C4-2B (cell line): Measurements from ENCODE around the gene KLHL22.

ENCODE experiments used
- H3K27ac ChIP-seq: fragments of 450-650 bp; 2 replicates; pipeline ENCODE4 v1.5.1; 2017
- ZFX ChIP-seq: fragments of 450-650 bp; IDR thresholded peaks from 2 replicates; pipeline ENCODE4 v1.6.1; 2017
- TF ChIP-seq, protein P1 (sequence below): fragments of 450-650 bp; conservative IDR thresholded peaks from 2 replicates; pipeline ENCODE4 v1.5.1; 2017; ENCODE audit warnings: mild to moderate bottlenecking

Gene KLHL22

DNA sequence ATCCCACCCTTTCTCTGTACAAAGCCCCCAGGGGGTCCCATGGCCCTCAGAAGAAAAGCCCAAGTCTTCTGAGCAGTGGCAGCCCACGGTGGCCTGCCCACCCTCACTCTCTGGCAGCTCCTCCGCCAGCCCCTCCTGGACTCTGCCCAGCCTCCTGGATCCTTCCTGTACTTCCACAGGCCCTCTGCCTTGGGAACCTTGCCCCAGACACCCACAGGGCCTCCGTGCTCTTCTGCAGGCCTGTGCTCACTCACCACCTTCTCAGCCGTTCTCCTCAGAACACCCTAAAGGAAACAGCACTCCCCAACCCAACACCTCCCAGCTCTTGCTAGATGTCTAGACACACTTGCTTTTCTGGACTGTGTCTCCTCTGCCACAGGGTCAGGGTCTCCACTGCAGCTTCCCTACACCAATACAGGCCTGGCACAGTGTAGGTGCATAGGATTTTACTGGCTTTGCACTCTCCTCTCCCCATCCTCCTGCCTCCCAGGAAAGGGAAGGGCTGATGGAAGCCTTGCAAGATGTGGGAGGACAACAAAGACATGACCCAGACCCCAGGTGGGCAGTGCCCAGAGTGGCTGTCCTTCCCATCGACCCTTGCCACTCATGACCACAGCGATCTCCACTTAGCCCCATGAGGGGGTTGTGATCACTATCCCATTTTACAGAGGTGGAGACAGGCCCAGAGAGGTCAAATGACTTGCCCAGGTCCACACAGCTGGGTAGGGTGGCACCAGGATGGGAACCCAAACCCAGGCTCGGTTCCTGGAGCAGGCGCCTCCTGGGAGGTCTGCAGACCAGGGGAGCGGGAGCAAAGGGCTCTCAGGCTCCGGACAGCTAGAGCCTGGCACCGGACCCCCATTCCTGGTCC, 59.9 kb downstream of the KLHL22 start:
- TF ChIP-seq ZFX = no peak
- TF ChIP-seq, protein P1, sequence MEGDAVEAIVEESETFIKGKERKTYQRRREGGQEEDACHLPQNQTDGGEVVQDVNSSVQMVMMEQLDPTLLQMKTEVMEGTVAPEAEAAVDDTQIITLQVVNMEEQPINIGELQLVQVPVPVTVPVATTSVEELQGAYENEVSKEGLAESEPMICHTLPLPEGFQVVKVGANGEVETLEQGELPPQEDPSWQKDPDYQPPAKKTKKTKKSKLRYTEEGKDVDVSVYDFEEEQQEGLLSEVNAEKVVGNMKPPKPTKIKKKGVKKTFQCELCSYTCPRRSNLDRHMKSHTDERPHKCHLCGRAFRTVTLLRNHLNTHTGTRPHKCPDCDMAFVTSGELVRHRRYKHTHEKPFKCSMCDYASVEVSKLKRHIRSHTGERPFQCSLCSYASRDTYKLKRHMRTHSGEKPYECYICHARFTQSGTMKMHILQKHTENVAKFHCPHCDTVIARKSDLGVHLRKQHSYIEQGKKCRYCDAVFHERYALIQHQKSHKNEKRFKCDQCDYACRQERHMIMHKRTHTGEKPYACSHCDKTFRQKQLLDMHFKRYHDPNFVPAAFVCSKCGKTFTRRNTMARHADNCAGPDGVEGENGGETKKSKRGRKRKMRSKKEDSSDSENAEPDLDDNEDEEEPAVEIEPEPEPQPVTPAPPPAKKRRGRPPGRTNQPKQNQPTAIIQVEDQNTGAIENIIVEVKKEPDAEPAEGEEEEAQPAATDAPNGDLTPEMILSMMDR = no peak
- no peak overlapping the region for H3K27ac ChIP-seq

DNA sequence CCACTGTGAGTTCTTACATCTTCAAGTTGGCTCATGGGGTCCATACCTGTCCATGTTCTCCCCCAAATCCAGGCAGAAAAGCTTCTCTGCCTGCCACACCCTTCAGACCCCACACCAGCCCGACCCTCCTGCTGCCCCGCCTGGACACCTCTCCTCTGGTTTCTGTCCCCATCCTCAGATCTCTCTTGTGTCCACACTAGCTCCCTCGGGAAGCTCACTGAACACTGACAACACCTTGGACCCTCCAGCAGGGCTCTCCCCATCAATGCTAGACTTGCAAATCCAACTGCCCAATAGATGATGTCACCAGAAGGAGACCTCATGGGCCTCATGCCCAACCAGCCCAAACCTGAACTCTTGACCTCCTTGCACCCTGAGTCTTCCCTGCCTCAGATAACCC, 60.8 kb downstream of the KLHL22 start:
- TF ChIP-seq ZFX = no peak
- TF ChIP-seq, protein P1 = no peak
- no peak overlapping the region for H3K27ac ChIP-seq

DNA sequence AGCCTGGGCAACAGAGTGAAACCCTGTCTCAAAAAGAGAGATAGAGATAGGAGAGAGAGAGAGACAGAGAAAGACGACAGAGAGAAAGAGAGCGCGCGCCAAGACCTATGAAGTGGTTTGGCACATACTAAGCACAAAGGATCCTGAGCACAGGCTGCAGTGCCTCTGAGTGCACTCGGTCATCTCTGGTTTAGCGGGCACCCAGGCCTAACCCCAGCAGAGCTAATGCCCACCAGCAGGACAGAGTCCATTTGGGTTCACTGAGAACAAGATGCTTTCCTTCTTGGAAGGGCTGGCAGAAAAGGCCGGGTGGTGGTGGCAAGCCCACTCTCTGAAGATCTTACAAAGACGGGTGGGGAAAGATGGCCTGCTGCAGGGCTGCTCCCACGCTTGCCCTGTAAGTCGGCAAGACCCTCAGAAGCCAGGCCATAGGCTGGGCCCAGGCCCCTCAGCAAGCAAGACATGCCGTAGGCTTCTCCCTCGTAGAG, 61.3 kb downstream of the KLHL22 start:
- H3K27ac ChIP-seq = no peak overlapping the region
- no peak for TF ChIP-seq ZFX
- TF ChIP-seq, protein P1 = no peak

DNA sequence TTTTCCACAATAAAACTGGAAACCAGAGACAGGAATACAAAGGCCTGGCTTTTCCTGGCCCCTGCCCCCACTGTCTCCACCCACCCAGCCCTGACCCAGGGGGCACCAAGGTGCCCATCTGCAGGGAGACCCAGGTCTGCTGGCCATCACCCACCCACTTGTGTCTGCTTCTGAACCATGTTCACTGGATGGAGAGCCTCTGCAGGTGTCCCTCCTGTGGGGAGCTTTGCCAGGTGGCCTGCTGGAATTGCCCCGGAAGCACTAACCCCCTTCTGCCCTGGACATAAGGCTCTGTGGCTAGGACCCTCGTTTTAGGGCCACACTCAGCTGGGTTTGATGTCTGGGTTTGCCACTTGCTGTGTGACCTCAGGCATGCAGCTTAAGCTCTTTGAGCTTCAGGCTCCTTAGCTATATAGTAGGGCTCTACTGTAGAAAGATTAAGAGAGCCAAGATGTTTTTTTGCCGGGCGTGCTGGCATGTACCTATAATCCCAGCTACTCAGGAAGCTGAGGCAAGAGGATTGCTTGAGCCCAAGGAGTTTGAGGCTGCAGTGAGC, 61.8 kb downstream of the KLHL22 start:
- no peak overlapping the region for H3K27ac ChIP-seq
- TF ChIP-seq, protein P1 = no peak
- TF ChIP-seq ZFX = no peak

DNA sequence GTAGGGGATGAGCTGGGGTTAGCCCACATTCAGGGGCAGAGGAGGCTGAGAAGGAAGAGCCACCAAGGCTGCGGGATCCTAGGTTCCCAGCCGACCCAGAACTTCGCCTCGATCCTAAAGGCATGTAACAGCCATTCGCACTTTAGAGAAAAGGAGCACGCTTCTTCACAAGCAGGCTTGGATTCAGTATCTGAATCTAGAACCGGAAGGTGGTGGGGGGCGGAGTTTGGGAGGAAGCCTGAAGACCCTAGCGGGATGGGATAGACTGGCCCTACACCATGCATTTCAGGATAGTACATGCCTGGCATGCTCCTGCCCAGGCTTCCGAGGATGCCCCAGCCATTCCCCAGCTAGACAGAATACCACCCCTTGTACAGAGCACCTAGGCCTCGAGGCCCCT, 62.4 kb downstream of the KLHL22 start:
- no peak overlapping the region for H3K27ac ChIP-seq
- TF ChIP-seq ZFX = no peak
- TF ChIP-seq, protein P1 = no peak

DNA sequence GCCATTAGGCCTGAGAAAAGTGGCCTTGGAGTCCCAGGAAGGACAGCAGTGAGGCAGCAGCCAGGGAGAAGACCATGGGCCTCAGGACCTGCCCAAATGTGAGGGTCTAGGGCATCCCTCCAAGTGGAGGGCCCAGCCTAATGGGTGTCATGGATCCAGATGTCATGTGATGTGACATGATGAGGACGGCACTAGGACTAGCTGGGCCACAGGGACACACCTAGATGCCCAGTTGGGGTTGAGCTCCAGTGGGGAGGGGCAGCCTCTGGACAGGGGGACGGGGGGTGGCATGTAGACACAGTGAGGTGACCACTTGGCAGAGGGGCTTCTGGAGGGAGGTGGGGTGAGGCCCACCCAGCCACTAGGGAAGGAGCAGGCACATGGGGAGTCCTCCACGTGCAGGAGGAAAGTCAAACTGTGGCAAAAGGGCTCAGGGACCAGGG, 63.3 kb downstream of the KLHL22 start:
- no peak for TF ChIP-seq ZFX
- TF ChIP-seq, protein P1 = no peak

DNA sequence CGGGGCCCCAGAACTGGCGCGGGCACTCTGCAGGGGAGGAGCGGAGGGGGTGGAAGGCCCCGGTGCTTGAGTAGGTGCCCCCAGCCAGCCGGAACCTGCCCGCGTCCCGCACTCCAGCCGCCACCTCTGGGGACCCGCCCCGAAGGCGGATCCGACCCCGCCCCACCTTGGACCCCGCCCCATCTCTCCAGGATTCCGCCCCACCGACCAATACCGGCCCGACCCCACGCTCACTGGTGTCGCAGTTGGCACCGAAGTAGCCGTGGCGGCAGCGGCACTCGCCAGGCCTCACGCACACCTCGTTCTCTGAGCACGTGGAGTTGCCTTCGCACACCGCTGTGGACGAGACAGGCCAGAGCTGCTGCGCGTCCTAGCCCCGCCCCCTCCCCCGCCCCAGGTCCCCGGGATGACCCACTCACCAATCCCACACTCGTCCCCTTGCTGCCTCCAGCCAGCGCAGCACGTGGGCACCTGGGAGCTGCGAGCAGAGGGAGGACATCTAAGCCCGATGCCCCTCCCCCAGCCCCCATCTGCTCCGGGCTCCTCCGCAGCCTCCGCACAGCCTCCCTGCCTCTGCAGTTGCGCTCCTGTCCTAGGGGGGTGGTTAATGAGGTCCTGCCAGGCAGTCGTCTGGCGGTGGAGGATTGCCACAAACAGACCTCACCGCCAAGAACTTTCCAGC, 63.9 kb downstream of the KLHL22 start:
- TF ChIP-seq ZFX = no peak
- TF ChIP-seq, protein P1 = no peak
- H3K27ac ChIP-seq = peak overlapping the region; percentile 83

More for the DNA sequence above, 63.3 kb downstream of the KLHL22 start:
- peak overlapping the region; percentile 83 for H3K27ac ChIP-seq
